Mesenchymal stem cell (in vitro differentiated cells and primary cell): ENCODE results near the gene FBXW4.
"Not testable (repeated sequence)": the region's sequence is repeated elsewhere in the genome, so short reads cannot be mapped to it uniquely, and the experiment has no call there.

ENCODE experiments used
- DNase-seq: peaks from one replicate; pipeline ENCODE4 v3.0.0-alpha.2; 2013
- H2AFZ ChIP-seq: one replicate; pipeline ENCODE4 v1.6.1; 2013; ENCODE audit warnings: low read depth, mild to moderate bottlenecking, control low read depth, inconsistent platforms, low read length, moderate library complexity
- H2AK5ac ChIP-seq: 2 replicates; pipeline ENCODE4 v1.6.1; 2013; ENCODE audit warnings: low read length, moderate library complexity, mild to moderate bottlenecking, inconsistent platforms; ENCODE audit not compliant: severe bottlenecking
- H2BK120ac ChIP-seq: one replicate; pipeline ENCODE4 v1.6.1; 2013; ENCODE audit warnings: low read depth, mild to moderate bottlenecking, inconsistent platforms, low read length, moderate library complexity
- H2BK12ac ChIP-seq, 2 experiments: one replicate each; pipeline ENCODE4 v1.6.1; 2013; ENCODE audit warnings: inconsistent platforms in 2 of 2, low read length in 2 of 2, mild to moderate bottlenecking in 2 of 2, moderate library complexity in 2 of 2, control low read depth in 1 of 2
- H2BK15ac ChIP-seq: one replicate; pipeline ENCODE4 v1.6.1; 2013; ENCODE audit warnings: mild to moderate bottlenecking, low read depth, inconsistent platforms; ENCODE audit not compliant: poor library complexity, severe bottlenecking
- H2BK5ac ChIP-seq: 2 replicates; pipeline ENCODE4 v1.6.1; 2013; ENCODE audit warnings: low read depth, mild to moderate bottlenecking, low read length, control low read depth, inconsistent platforms; ENCODE audit not compliant: poor library complexity, severe bottlenecking
- H3K14ac ChIP-seq, 2 experiments: one replicate each; pipeline ENCODE4 v1.6.1; 2013; ENCODE audit warnings: inconsistent platforms in 2 of 2, low read length in 2 of 2, control low read depth in 1 of 2, mild to moderate bottlenecking in 1 of 2, moderate library complexity in 1 of 2
- H3K18ac ChIP-seq, 2 experiments: one replicate each; pipeline ENCODE4 v1.6.1; 2013; ENCODE audit warnings: inconsistent platforms in 2 of 2, low read length in 2 of 2, control low read depth in 1 of 2, low read depth in 1 of 2, mild to moderate bottlenecking in 1 of 2
- H3K23ac ChIP-seq, 2 experiments: one replicate each; pipeline ENCODE4 v1.6.1; 2013; ENCODE audit warnings: inconsistent platforms in 2 of 2, low read length in 2 of 2, mild to moderate bottlenecking in 2 of 2, moderate library complexity in 2 of 2, control low read depth in 1 of 2
- H3K27ac ChIP-seq: 2 replicates; pipeline ENCODE4 v1.5.1; 2013; ENCODE audit warnings: mild to moderate bottlenecking, moderate library complexity, low read length, control low read depth, inconsistent platforms; ENCODE audit not compliant: poor library complexity, severe bottlenecking
- H3K27me3 ChIP-seq, 2 experiments: 2 replicates each; pipeline versions ENCODE4 v1.6.1 to v1.7.0; 2013; ENCODE audit warnings: low read length in 2 of 2, mild to moderate bottlenecking in 2 of 2, moderate library complexity in 2 of 2, control low read depth in 1 of 2, inconsistent platforms in 1 of 2; ENCODE audit not compliant: control insufficient read depth in 1 of 2, insufficient read depth in 1 of 2
- H3K36me3 ChIP-seq, 2 experiments: 2 replicates each; pipeline versions ENCODE4 v1.6.1 to v1.7.0; 2013; ENCODE audit warnings: low read length in 2 of 2, control low read depth in 1 of 2, inconsistent platforms in 1 of 2, low read depth in 1 of 2, mild to moderate bottlenecking in 1 of 2; ENCODE audit not compliant: insufficient read depth in 2 of 2, control insufficient read depth in 1 of 2
- H3K4ac ChIP-seq, 2 experiments: one replicate each; pipeline ENCODE4 v1.6.1; 2013; ENCODE audit warnings: inconsistent platforms in 2 of 2, low read length in 2 of 2, mild to moderate bottlenecking in 2 of 2, moderate library complexity in 2 of 2, control low read depth in 1 of 2, low read depth in 1 of 2
- H3K4me1 ChIP-seq: 2 replicates; pipeline ENCODE4 v1.6.1; 2013; ENCODE audit warnings: low read depth, low read length, control low read depth; ENCODE audit not compliant: control insufficient read depth, insufficient read depth
- H3K4me2 ChIP-seq: 2 replicates; pipeline ENCODE4 v1.6.1; 2013; ENCODE audit warnings: low read length, mild to moderate bottlenecking, inconsistent platforms; ENCODE audit not compliant: poor library complexity, severe bottlenecking
- H3K4me3 ChIP-seq, 2 experiments: 2 replicates each; pipeline versions ENCODE4 v1.5.1 to v1.7.0; 2013; ENCODE audit warnings: low read length in 2 of 2, mild to moderate bottlenecking in 2 of 2, control low read depth in 1 of 2, low read depth in 1 of 2; ENCODE audit not compliant: insufficient read depth in 1 of 2
- H3K79me1 ChIP-seq: replicated peaks from 2 replicates; pipeline ENCODE4 v1.6.1; 2013; ENCODE audit warnings: mild to moderate bottlenecking, control low read depth, low read length, inconsistent platforms; ENCODE audit not compliant: poor library complexity, severe bottlenecking
- H3K9ac ChIP-seq: 2 replicates; pipeline ENCODE4 v1.7.0; 2013; ENCODE audit warnings: mild to moderate bottlenecking, low read length, moderate library complexity
- H3K9me3 ChIP-seq: 2 replicates; pipeline ENCODE4 v1.7.0; 2013; ENCODE audit warnings: mild to moderate bottlenecking, low read length; ENCODE audit not compliant: control insufficient read depth
- H4K8ac ChIP-seq: one replicate; pipeline ENCODE4 v1.6.1; 2013; ENCODE audit warnings: inconsistent platforms, mild to moderate bottlenecking, low read length, moderate library complexity
- H4K91ac ChIP-seq: one replicate; pipeline ENCODE4 v1.6.1; 2013; ENCODE audit warnings: mild to moderate bottlenecking, low read length, inconsistent platforms
- WGBS: methylation state at CpG from one replicate; pipeline ENCODE4 v1.1.7; 2013; ENCODE audit warnings: mixed read lengths; 5-methylcytosine and 5-hydroxymethylcytosine counted together

Gene FBXW4

GRCh38 chr10:101643546-101643945, 51.4 kb downstream of the FBXW4 start:
- H3K9me3 ChIP-seq: no peaks in the 10 kb centered on the region
- H2BK5ac ChIP-seq: no peak overlapping the region
- H3K14ac ChIP-seq: no peak overlapping the region
- H3K79me1 ChIP-seq: peaks cover 39% of the 10 kb centered on the region
- no peak overlapping the region for H2BK120ac ChIP-seq
- WGBS: 97% methylated on average over 1 of the region's 3 CpGs
- DNase-seq: no peak
- H3K9ac ChIP-seq: no peak overlapping the region
- H3K27ac ChIP-seq: no peak overlapping the region
- H4K91ac ChIP-seq: no peak overlapping the region
- no peak overlapping the region for H2AK5ac ChIP-seq
- no peak overlapping the region for H2AFZ ChIP-seq
- no peak overlapping the region for H3K4me3 ChIP-seq
- H3K4ac ChIP-seq: no peak overlapping the region
- H2BK12ac ChIP-seq: no peak overlapping the region
- H3K4me1 ChIP-seq: no peaks in the 10 kb centered on the region
- H3K27me3 ChIP-seq: no peaks in the 10 kb centered on the region
- H3K18ac ChIP-seq: no peak overlapping the region
- H3K36me3 ChIP-seq: peaks cover 25 to 43% of the 10 kb centered on the region in 2 experiments
- H2BK15ac ChIP-seq: no peak overlapping the region
- H4K8ac ChIP-seq: no peak overlapping the region
- no peak overlapping the region for H3K4me2 ChIP-seq
- no peak overlapping the region for H3K23ac ChIP-seq

GRCh38 chr10:101639141-101639900, 55.6 kb downstream of the FBXW4 start:
- 100% methylated on average over 2 of the region's 2 CpGs for WGBS
- Histone ChIP-seq H3K18ac (no peak overlapping the region), H3K9ac (no peak overlapping the region)

GRCh38 chr10:101633510-101633909, 61.5 kb downstream of the FBXW4 start:
- not testable (repeated sequence) for H3K4me2 ChIP-seq, H2AK5ac ChIP-seq, H3K27ac ChIP-seq, H3K18ac ChIP-seq, H2BK120ac ChIP-seq, H3K4me3 ChIP-seq, H2BK5ac ChIP-seq, H2BK15ac ChIP-seq, H4K8ac ChIP-seq, H3K4ac ChIP-seq, H3K4me1 ChIP-seq, H2BK12ac ChIP-seq, H4K91ac ChIP-seq, H3K9ac ChIP-seq, H3K27me3 ChIP-seq, DNase-seq, H3K23ac ChIP-seq, H2AFZ ChIP-seq, H3K14ac ChIP-seq, H3K9me3 ChIP-seq
- Histone ChIP-seq H3K79me1 (peaks cover 21% of the 10 kb centered on the region), H3K36me3 (peaks cover 14 to 25% of the 10 kb centered on the region in 2 experiments)
- no CpG with 5 or more reads among the region's 4 CpGs for WGBS

More at GRCh38 chr10:101639141-101639900, 55.6 kb downstream of the FBXW4 start:
- no peak overlapping the region for H3K14ac ChIP-seq
- H3K4me3 ChIP-seq: no peak overlapping the region
- H3K27me3 ChIP-seq: no peaks in the 10 kb centered on the region
- H2BK15ac ChIP-seq: no peak overlapping the region
- H3K79me1 ChIP-seq: peaks cover 29% of the 10 kb centered on the region
- H3K4me1 ChIP-seq: no peaks in the 10 kb centered on the region
- H3K23ac ChIP-seq: no peak overlapping the region
- no peak overlapping the region for H2BK5ac ChIP-seq
- DNase-seq: no peak
- no peak overlapping the region for H4K91ac ChIP-seq
- H2AFZ ChIP-seq: no peak overlapping the region
- no peak overlapping the region for H2BK120ac ChIP-seq
- no peaks in the 10 kb centered on the region for H3K9me3 ChIP-seq
- H3K4me2 ChIP-seq: no peak overlapping the region
- H2BK12ac ChIP-seq: no peak overlapping the region
- H3K4ac ChIP-seq: no peak overlapping the region
- no peak overlapping the region for H3K27ac ChIP-seq
- no peak overlapping the region for H2AK5ac ChIP-seq
- peaks cover 17 to 34% of the 10 kb centered on the region in 2 experiments for H3K36me3 ChIP-seq
- no peak overlapping the region for H4K8ac ChIP-seq

GRCh38 chr10:101631821-101632475, 63.0 kb downstream of the FBXW4 start:
- H3K36me3 ChIP-seq: peaks cover 14 to 22% of the 10 kb centered on the region in 2 experiments
- H2BK120ac ChIP-seq: no peak overlapping the region
- no peak overlapping the region for H2AFZ ChIP-seq
- H3K9me3 ChIP-seq: no peaks in the 10 kb centered on the region
- no peak overlapping the region for H4K8ac ChIP-seq
- no peak overlapping the region for H3K4ac ChIP-seq
- H3K27me3 ChIP-seq: no peaks in the 10 kb centered on the region
- H3K18ac ChIP-seq: no peak overlapping the region
- peaks cover 27% of the 10 kb centered on the region for H3K79me1 ChIP-seq
- WGBS: 96% methylated on average over 8 of the region's 8 CpGs
- no peak for DNase-seq
- no peak overlapping the region for H2AK5ac ChIP-seq
- no peak overlapping the region for H2BK12ac ChIP-seq
- H3K23ac ChIP-seq: no peak overlapping the region
- H3K27ac ChIP-seq: no peak overlapping the region
- H3K9ac ChIP-seq: no peak overlapping the region
- no peak overlapping the region for H3K14ac ChIP-seq
- no peak overlapping the region for H2BK15ac ChIP-seq
- no peak overlapping the region for H3K4me2 ChIP-seq
- H4K91ac ChIP-seq: no peak overlapping the region
- H2BK5ac ChIP-seq: no peak overlapping the region
- no peak overlapping the region for H3K4me3 ChIP-seq
- H3K4me1 ChIP-seq: peaks cover 4% of the 10 kb centered on the region
